MCF 10A (cell line): ENCODE measurements around the gene CRYAB. TPM values are rescaled to one million over a fixed set of nuclear protein-coding genes. Genes with fewer than 3 reads are reported as not detected.

ENCODE experiments used
- BruUV-seq: library from RNA; stranded (reverse); fragments of 400-500 nt; replicated peaks from 2 replicates; lab custom pipeline; 2021; lab: Mats Ljungman, UMichigan
- CTCF ChIA-PET: fragments of 300-600 bp; sonication (Branson Sonifier 250); formaldehyde crosslinking; extraction: SDS; loops from one replicate; lab custom pipeline; 2021; ENCODE audit warnings: antibody characterized with exemption, inconsistent platforms; lab: Yijun Ruan, JAX
- POLR2A ChIA-PET: fragments of 300-600, 350-650 bp; sonication (Branson Sonifier 250); formaldehyde crosslinking; extraction: SDS; loops from one replicate; lab custom pipeline; 2020; ENCODE audit warnings: antibody characterized with exemption, inconsistent platforms; lab: Yijun Ruan, JAX
- DNase-seq: peaks from one replicate; pipeline ENCODE4 v3.0.0-alpha.2; 2018; ENCODE audit not compliant: unreplicated experiment
- H3K27ac Mint-ChIP-seq: one replicate; pipeline ENCODE4 v1.8.0; 2022; ENCODE audit warnings: mild to moderate bottlenecking, low read depth, mixed read lengths; ENCODE audit not compliant: unreplicated experiment
- H3K27me3 Mint-ChIP-seq: one replicate; pipeline ENCODE4 v1.8.0; 2022; ENCODE audit warnings: mixed read lengths; ENCODE audit not compliant: insufficient read depth, unreplicated experiment
- H3K36me3 Mint-ChIP-seq: one replicate; pipeline ENCODE4 v1.8.0; 2022; ENCODE audit warnings: mild to moderate bottlenecking, moderate library complexity, mixed read lengths; ENCODE audit not compliant: insufficient read depth, unreplicated experiment
- H3K4me1 Mint-ChIP-seq: one replicate; pipeline ENCODE4 v1.8.0; 2022; ENCODE audit warnings: mixed read lengths; ENCODE audit not compliant: insufficient read depth, unreplicated experiment
- H3K4me3 Mint-ChIP-seq: one replicate; pipeline ENCODE4 v1.8.0; 2022; ENCODE audit warnings: mild to moderate bottlenecking, moderate library complexity, mixed read lengths; ENCODE audit not compliant: unreplicated experiment
- H3K9me3 Mint-ChIP-seq: one replicate; pipeline ENCODE4 v1.8.0; 2022; ENCODE audit warnings: mixed read lengths; ENCODE audit not compliant: unreplicated experiment
- CTCF ChIP-seq: fragments of 200-600 bp; IDR thresholded peaks from one replicate; pipeline ENCODE4 v1.8.0; 2022; ENCODE audit warnings: antibody characterized with exemption, mild to moderate bottlenecking; ENCODE audit not compliant: unreplicated experiment
- intact Hi-C: fragments of 100-400 bp; cut with micrococcal nuclease; formaldehyde crosslinking; loops from 2 replicates; pipeline ENCODE4 v1.14.1; 2022
- total RNA-seq: library from RNA; stranded (reverse); gene quantifications from 2 replicates; pipeline ENCODE4 v1.2.3, GENCODE V29; 2022

Gene CRYAB
- total RNA-seq, 1 experiment from 2014 or later: 2.5 TPM

- H3K27ac Mint-ChIP-seq: no peak overlapping the region
- no peak for DNase-seq
- BruUV-seq: no TSS peak
- no peaks in the 10 kb centered on the region for H3K9me3 Mint-ChIP-seq
- H3K4me3 Mint-ChIP-seq: no peak overlapping the region
- intact Hi-C loops: no loop called here
- ChIA-PET POLR2A (interaction anchor here (1.1 kb wide), 1 partner anchor 45 kb away, joined by 3 read pairs; the partner anchor contains the start of gene ALG9), CTCF (no interaction called here)
- peaks cover 17% of the 10 kb centered on the region for H3K4me1 Mint-ChIP-seq
- TF ChIP-seq CTCF: no peak
- H3K36me3 Mint-ChIP-seq: peaks cover 4% of the 10 kb centered on the region
- no peaks in the 10 kb centered on the region for H3K27me3 Mint-ChIP-seq
Measured at GRCh38 chr11:111916768-111917167, 5.2 kb upstream of the CRYAB start.

GRCh38 chr11:111913997-111914396 lies 2.4 kb upstream of the CRYAB start:
- CTCF ChIA-PET: interaction anchor here (1.2 to 1.9 kb wide), 2 partner anchors 37 to 68 kb away, joined by 3 to 9 read pairs; no protein-coding TSS in a partner anchor
- no peak for TF ChIP-seq CTCF

GRCh38 chr11:111913031-111913861 lies 1.7 kb upstream of the CRYAB start:
- Mint-ChIP-seq H3K9me3 (no peaks in the 10 kb centered on the region), H3K27ac (no peak overlapping the region), H3K27me3 (no peaks in the 10 kb centered on the region), H3K4me1 (peaks cover 21% of the 10 kb centered on the region), H3K4me3 (no peak overlapping the region), H3K36me3 (no peaks in the 10 kb centered on the region)
- ChIA-PET CTCF (interaction anchor here (0.7 to 1.9 kb wide), 3 partner anchors 16 to 69 kb away, joined by 3 to 9 read pairs (median 3); no protein-coding TSS in a partner anchor), POLR2A (interaction anchor here (0.6 to 4.6 kb wide), 4 partner anchors 13 to 34 kb away, joined by 3 to 41 read pairs (median 8); partner anchors contain the start of genes CFAP68 and FDXACB1)
- no TSS peak for BruUV-seq
- no peak for DNase-seq
- no peak for TF ChIP-seq CTCF
- intact Hi-C loops: no loop called here

More at GRCh38 chr11:111913997-111914396, 2.4 kb upstream of the CRYAB start:
- POLR2A ChIA-PET: interaction anchor here (0.6 to 4.6 kb wide), 3 partner anchors 13 to 34 kb away, joined by 4 to 41 read pairs (median 12); partner anchors contain the start of genes CFAP68 and FDXACB1
- BruUV-seq: no TSS peak
- H3K4me1 Mint-ChIP-seq: peaks cover 29% of the 10 kb centered on the region
- no peaks in the 10 kb centered on the region for H3K27me3 Mint-ChIP-seq
- intact Hi-C loops: no loop called here
- DNase-seq: no peak
- H3K27ac Mint-ChIP-seq: no peak overlapping the region
- H3K9me3 Mint-ChIP-seq: no peaks in the 10 kb centered on the region
- H3K4me3 Mint-ChIP-seq: no peak overlapping the region
- H3K36me3 Mint-ChIP-seq: peaks cover 3% of the 10 kb centered on the region

- peak within 1 kb of the TSS; percentile 86 for H3K27ac Mint-ChIP-seq
- H3K27me3 Mint-ChIP-seq: no peaks in the 10 kb centered on the region
- DNase-seq: no peak
- peak within 1 kb of the TSS; percentile 41 for H3K4me3 Mint-ChIP-seq
- CTCF ChIA-PET: interaction anchor here (0.7 to 1.9 kb wide), 2 partner anchors 16 to 70 kb away, joined by 3 to 7 read pairs; no protein-coding TSS in a partner anchor
- POLR2A ChIA-PET: interaction anchor here (2.3 to 4.6 kb wide), 5 partner anchors 14 to 66 kb away, joined by 10 to 41 read pairs (median 18); partner anchors contain the start of genes CFAP68 and FDXACB1
- no TSS peak for BruUV-seq
- no peaks in the 10 kb centered on the region for H3K36me3 Mint-ChIP-seq
- intact Hi-C loops: no loop called here
- TF ChIP-seq CTCF: no peak
- H3K4me1 Mint-ChIP-seq: peaks cover 18% of the 10 kb centered on the region
- H3K9me3 Mint-ChIP-seq: no peaks in the 10 kb centered on the region
Measured at GRCh38 chr11:111912535-111912934, 965 bp upstream of the CRYAB start, which contains the start of gene HSPB2. Gene HSPB2 (plus strand): TSS chr11:111912734. CDS start chr11:111912830, 96 bp downstream.
